ENCODE data around the gene ARHGAP1.

DNA sequence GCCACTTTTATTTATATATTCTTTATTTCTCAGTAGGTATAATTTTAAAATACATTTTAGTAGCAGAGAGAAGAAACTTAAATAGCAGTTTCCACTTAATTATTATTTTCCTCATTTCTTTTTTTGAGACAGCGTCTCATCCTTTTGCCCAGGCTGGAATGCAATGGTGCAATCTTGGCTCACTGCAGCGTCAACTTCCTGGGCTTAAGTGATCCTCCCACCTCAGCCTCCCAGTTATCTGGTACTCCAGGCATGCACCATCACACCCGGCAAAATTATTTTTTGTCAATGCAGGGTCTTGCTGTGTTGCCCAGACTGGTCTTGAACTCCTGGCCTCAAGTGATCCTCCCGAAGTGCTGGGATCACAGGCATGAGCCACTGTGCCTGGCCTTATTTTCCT lies 44.8 kb downstream of the ARHGAP1 start:
- TF ChIP-seq L3MBTL2 (conservative IDR thresholded peaks at IDR 0.05): no peak
- no peak for TF ChIP-seq BHLHE40 (IDR thresholded peaks at IDR 0.05; ENCODE audit: borderline replicate concordance)
- no peak for TF ChIP-seq TARDBP (IDR thresholded peaks at IDR 0.05)
- no peak for TF ChIP-seq CTBP1 (IDR thresholded peaks at IDR 0.05; ENCODE audit: borderline replicate concordance)
- no peak for TF ChIP-seq FOXK2 (IDR thresholded peaks at IDR 0.05)
- no peak for TF ChIP-seq SP1 (IDR thresholded peaks at IDR 0.05)
- TF ChIP-seq FOXA1 (IDR thresholded peaks at IDR 0.05): no peak
